GM06990 (cell line): ENCODE measurements around the gene ADARB2.

Experiments
- DNase-seq: peaks from one replicate; pipeline ENCODE4 v3.0.0-alpha.2; 2011; ENCODE audit not compliant: insufficient read length; ENCODE audit errors: extremely low read depth
- H3K27me3 ChIP-seq: replicated peaks from 2 replicates; pipeline ENCODE4 v1.6.0; 2011; ENCODE audit warnings: low read length; ENCODE audit not compliant: control insufficient read depth, insufficient read depth
- H3K36me3 ChIP-seq: 2 replicates; pipeline ENCODE4 v1.5.1; 2011; ENCODE audit warnings: low read length; ENCODE audit not compliant: control insufficient read depth, insufficient read depth
- H3K4me3 ChIP-seq: replicated peaks from 2 replicates; pipeline ENCODE4 v1.5.1; 2011; ENCODE audit warnings: low read depth, mild to moderate bottlenecking, control low read depth, low read length
- TF ChIP-seq, protein P1 (sequence below): IDR thresholded peaks from 2 replicates; pipeline ENCODE4 v1.5.1; 2011; ENCODE audit warnings: low read length, control low read depth, mild to moderate bottlenecking, inconsistent platforms; ENCODE audit not compliant: insufficient read depth, poor library complexity, severe bottlenecking

ADARB2 gene

DNA sequence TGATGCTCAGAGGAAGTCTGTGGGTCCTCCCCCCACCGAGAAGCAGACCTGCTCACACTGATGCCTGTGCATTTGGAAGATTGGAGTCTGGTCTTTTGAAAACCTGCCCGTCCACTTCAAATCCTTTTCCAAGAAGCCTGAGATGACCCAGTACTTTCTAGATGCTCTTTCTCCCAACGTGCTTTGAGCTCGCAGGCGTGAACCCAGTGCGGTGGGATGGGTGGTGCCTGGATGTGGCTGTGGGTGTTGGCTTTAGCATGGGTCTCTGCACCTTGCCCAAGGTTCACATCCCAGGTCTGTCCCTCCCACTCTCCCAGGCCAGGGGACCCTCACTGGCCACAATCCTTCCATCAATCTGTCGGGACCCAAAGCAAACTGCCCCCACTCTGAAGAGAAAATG, 170.2 kb downstream of the ADARB2 start:
- no peak for DNase-seq
- Histone ChIP-seq H3K36me3 (no peaks in the 10 kb centered on the region), H3K27me3 (no peaks in the 10 kb centered on the region; the same call in 1 of the 2 replicates), H3K4me3 (no peak overlapping the region)
- TF ChIP-seq, protein P1, sequence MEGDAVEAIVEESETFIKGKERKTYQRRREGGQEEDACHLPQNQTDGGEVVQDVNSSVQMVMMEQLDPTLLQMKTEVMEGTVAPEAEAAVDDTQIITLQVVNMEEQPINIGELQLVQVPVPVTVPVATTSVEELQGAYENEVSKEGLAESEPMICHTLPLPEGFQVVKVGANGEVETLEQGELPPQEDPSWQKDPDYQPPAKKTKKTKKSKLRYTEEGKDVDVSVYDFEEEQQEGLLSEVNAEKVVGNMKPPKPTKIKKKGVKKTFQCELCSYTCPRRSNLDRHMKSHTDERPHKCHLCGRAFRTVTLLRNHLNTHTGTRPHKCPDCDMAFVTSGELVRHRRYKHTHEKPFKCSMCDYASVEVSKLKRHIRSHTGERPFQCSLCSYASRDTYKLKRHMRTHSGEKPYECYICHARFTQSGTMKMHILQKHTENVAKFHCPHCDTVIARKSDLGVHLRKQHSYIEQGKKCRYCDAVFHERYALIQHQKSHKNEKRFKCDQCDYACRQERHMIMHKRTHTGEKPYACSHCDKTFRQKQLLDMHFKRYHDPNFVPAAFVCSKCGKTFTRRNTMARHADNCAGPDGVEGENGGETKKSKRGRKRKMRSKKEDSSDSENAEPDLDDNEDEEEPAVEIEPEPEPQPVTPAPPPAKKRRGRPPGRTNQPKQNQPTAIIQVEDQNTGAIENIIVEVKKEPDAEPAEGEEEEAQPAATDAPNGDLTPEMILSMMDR, result no peak

DNA sequence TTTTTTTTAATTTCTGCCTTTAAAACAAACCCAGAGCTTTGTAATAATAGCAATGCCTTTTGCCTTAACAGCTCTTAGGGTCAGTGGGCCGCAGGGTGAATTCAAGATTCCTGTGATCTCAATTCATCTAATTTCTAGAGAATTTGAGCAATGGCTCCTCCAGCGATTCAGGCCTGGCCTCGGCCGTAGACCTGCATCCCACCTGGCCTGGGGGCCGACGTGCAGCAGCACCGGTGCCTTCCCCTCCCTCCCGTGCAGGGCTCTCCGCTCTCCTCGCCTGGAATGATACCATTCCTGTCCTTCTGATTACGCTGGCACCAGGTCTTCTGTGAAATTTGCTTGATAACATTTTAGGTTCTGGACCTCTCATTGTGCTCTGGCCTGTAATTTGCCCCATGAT, 172.5 kb downstream of the ADARB2 start:
- TF ChIP-seq, protein P1, result no peak
- Histone ChIP-seq H3K4me3 (no peak overlapping the region), H3K27me3 (no peaks in the 10 kb centered on the region; the same call in 1 of the 2 replicates), H3K36me3 (no peaks in the 10 kb centered on the region)
- no peak for DNase-seq

DNA sequence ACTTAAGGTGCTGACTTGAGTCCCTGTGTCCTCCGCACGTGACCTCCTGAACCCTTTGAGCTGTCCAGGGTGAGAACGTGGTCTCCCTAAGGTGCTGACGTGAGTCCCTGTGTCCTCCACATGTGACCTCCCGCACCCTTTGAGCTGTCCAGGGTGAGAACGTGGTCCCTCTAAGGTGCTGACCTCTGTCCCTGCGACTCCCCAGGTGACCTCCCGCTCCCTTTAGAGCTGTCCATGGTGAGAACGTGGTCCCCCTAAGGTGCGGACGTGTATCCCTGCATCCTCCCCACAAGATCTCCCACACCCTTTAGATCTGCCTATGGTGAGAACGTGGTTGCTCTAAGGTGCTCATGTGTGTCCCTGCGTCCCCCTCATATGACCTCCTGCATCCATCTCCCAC, 174.3 kb downstream of the ADARB2 start:
- DNase-seq, result no peak
- H3K27me3 ChIP-seq, result no peaks in the 10 kb centered on the region; the same call in 1 of the 2 replicates
- TF ChIP-seq, protein P1, result no peak
- H3K4me3 ChIP-seq, result no peak overlapping the region
- H3K36me3 ChIP-seq, result no peaks in the 10 kb centered on the region; the same call in 1 of the 2 replicates

DNA sequence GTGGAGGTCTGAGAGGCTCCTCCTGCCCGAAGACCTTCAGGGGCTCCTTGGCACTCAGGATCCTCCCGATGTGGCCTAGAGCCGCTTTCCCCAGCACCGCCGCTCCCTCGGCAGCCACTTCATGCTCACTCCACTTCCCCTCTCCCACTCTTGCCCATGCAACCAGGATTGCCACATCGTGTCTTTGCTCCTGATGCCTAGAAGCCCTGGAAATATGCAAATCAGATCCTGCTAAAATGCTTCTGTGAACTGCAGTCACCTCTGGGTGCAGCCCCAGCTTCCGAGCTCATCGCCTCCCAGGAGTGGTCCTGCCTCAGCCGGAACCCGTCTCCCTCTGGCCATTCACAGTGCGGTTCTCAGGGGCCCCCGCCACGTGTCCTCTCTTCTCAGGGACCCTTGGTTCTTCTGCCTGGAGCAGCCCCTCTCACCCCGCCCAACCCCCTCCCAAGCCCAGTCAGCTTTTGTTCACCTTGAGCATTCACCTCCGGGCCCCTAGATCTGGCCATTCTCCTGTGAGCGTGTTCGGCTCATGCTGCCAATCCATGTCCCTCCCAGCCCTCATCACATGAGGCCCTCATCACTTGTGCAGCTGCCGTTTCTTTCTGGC, 175.5 kb downstream of the ADARB2 start:
- Histone ChIP-seq H3K36me3 (no peaks in the 10 kb centered on the region; the same call in 1 of the 2 replicates), H3K4me3 (no peak overlapping the region), H3K27me3 (no peaks in the 10 kb centered on the region; the same call in 1 of the 2 replicates)
- DNase-seq, result no peak
- TF ChIP-seq, protein P1, result no peak

DNA sequence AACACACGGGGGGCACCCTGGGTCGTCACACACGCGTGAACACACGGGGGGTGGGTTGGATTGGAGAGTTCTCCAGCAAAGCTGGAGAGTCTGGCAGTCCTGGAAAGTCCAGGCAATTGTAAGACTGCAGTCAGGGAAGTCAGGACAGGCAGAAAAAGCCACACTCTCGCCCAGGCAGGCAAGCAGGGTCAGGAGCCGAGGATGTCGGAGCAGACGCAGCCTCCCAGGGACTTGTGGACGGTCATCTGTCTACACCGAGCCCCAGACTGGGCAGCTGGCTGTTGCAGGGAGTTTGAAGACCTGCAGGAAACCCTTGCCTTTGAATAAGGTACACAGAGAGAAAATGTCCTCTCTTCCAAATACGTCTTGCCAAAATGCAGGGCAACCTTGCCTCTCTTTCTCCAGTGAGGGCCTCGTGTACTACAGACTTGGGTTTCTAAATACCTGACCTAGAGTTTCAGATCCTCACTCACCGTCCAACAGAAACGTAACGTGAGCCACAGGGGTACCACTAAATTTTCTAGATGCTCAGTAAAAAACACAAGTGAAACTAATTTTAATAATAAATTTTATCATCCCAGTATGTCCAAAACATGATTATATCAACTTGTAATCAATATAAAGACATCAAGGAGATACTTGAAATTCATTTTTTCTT, 176.7 kb downstream of the ADARB2 start:
- H3K4me3 ChIP-seq, result no peak overlapping the region
- H3K27me3 ChIP-seq, result no peaks in the 10 kb centered on the region; the same call in 1 of the 2 replicates
- TF ChIP-seq, protein P1, result no peak

More for the DNA sequence above, 176.7 kb downstream of the ADARB2 start:
- no peaks in the 10 kb centered on the region; the same call in 1 of the 2 replicates for H3K36me3 ChIP-seq
- DNase-seq, result no peak
